Measurements from ENCODE around the gene FAM83G.

Gene FAM83G

GRCh38 chr17:18999394-18999793, 5.2 kb downstream of the FAM83G start:
- no peak overlapping the region for H3K18ac ChIP-seq (ENCODE audit: low read depth in 1 of 2, low read length in 2 of 2)
- no peak overlapping the region for H3K14ac ChIP-seq (ENCODE audit: low read length in 2 of 2)
- no peak overlapping the region for H3K4ac ChIP-seq (ENCODE audit: low read depth in 1 of 2, low read length in 2 of 2)
- no peak overlapping the region for H2BK12ac ChIP-seq (ENCODE audit: low read length in 2 of 2)
- H3K27ac ChIP-seq (ENCODE audit: low read length, poor library complexity, severe bottlenecking), result no peak overlapping the region
- no peak overlapping the region for H2AK5ac ChIP-seq (ENCODE audit: low read length, severe bottlenecking)
- peaks cover 11 to 43% of the 10 kb centered on the region in 2 experiments for H3K36me3 ChIP-seq (ENCODE audit: control insufficient read depth in 1 of 2, insufficient read depth in 2 of 2, low read depth in 1 of 2, low read length in 2 of 2)
- H2BK120ac ChIP-seq (ENCODE audit: low read depth, low read length), result no peak overlapping the region
- peaks cover 44% of the 10 kb centered on the region for H3K4me1 ChIP-seq (ENCODE audit: control insufficient read depth, insufficient read depth, low read depth, low read length)
- H3K9me3 ChIP-seq (ENCODE audit: control insufficient read depth, low read length), result peaks cover 6% of the 10 kb centered on the region
- H3K9ac ChIP-seq (ENCODE audit: low read length), result no peak overlapping the region
- H2BK5ac ChIP-seq (ENCODE audit: low read depth, low read length, poor library complexity, severe bottlenecking), result no peak overlapping the region
- H2AFZ ChIP-seq (ENCODE audit: low read depth, low read length), result no peak overlapping the region
- H3K27me3 ChIP-seq (ENCODE audit: control insufficient read depth in 1 of 2, insufficient read depth in 1 of 2, low read length in 2 of 2), result no peaks in the 10 kb centered on the region
- H3K4me2 ChIP-seq (ENCODE audit: low read length, poor library complexity, severe bottlenecking), result no peak overlapping the region
- H3K79me1 ChIP-seq (replicated peaks; ENCODE audit: low read length, poor library complexity, severe bottlenecking), result peaks cover 46% of the 10 kb centered on the region
- peak overlapping the region; percentile 23 for H2BK15ac ChIP-seq (ENCODE audit: low read depth, poor library complexity, severe bottlenecking)
- H3K4me3 ChIP-seq (ENCODE audit: insufficient read depth in 1 of 2, low read depth in 1 of 2, low read length in 2 of 2), result no peak overlapping the region
- no peak overlapping the region for H4K91ac ChIP-seq (ENCODE audit: low read length)
- no peak overlapping the region for H3K23ac ChIP-seq (ENCODE audit: low read length in 2 of 2)
- no peak overlapping the region for H4K8ac ChIP-seq (ENCODE audit: low read length)
- 98% methylated on average over 8 of the region's 8 CpGs for whole genome bisulfite sequencing
- no peak for DNase-seq

GRCh38 chr17:18997650-18998196, 6.8 kb downstream of the FAM83G start:
- H2BK5ac ChIP-seq (ENCODE audit: low read depth, low read length, poor library complexity, severe bottlenecking), result no peak overlapping the region
- H3K27me3 ChIP-seq (ENCODE audit: control insufficient read depth in 1 of 2, insufficient read depth in 1 of 2, low read length in 2 of 2), result no peaks in the 10 kb centered on the region
- no peak overlapping the region for H3K14ac ChIP-seq (ENCODE audit: low read length in 2 of 2)

GRCh38 chr17:18996458-18996857, 8.1 kb downstream of the FAM83G start:
- Histone ChIP-seq H3K4me3 (ENCODE audit: insufficient read depth in 1 of 2, low read depth in 1 of 2, low read length in 2 of 2) (no peak overlapping the region), H3K27ac (ENCODE audit: low read length, poor library complexity, severe bottlenecking) (no peak overlapping the region), H3K4ac (ENCODE audit: low read depth in 1 of 2, low read length in 2 of 2) (no peak overlapping the region), H3K9ac (ENCODE audit: low read length) (no peak overlapping the region), H2BK5ac (ENCODE audit: low read depth, low read length, poor library complexity, severe bottlenecking) (no peak overlapping the region), H3K36me3 (ENCODE audit: control insufficient read depth in 1 of 2, insufficient read depth in 2 of 2, low read depth in 1 of 2, low read length in 2 of 2) (peaks cover 8 to 52% of the 10 kb centered on the region in 2 experiments), H3K14ac (ENCODE audit: low read length in 2 of 2) (no peak overlapping the region), H4K8ac (ENCODE audit: low read length) (no peak overlapping the region), H2AK5ac (ENCODE audit: low read length, severe bottlenecking) (no peak overlapping the region), H3K27me3 (ENCODE audit: control insufficient read depth in 1 of 2, insufficient read depth in 1 of 2, low read length in 2 of 2) (no peaks in the 10 kb centered on the region), H3K18ac (ENCODE audit: low read depth in 1 of 2, low read length in 2 of 2) (no peak overlapping the region), H2BK120ac (ENCODE audit: low read depth, low read length) (no peak overlapping the region), H2BK15ac (ENCODE audit: low read depth, poor library complexity, severe bottlenecking) (no peak overlapping the region), H2BK12ac (ENCODE audit: low read length in 2 of 2) (no peak overlapping the region), H4K91ac (ENCODE audit: low read length) (no peak overlapping the region), H3K79me1 (replicated peaks; ENCODE audit: low read length, poor library complexity, severe bottlenecking) (peaks cover 45% of the 10 kb centered on the region), H3K4me2 (ENCODE audit: low read length, poor library complexity, severe bottlenecking) (no peak overlapping the region), H2AFZ (ENCODE audit: low read depth, low read length) (no peak overlapping the region), H3K9me3 (ENCODE audit: control insufficient read depth, low read length) (peaks cover 6% of the 10 kb centered on the region), H3K23ac (ENCODE audit: low read length in 2 of 2) (no peak overlapping the region), H3K4me1 (ENCODE audit: control insufficient read depth, insufficient read depth, low read depth, low read length) (peaks cover 21% of the 10 kb centered on the region)
- 84% methylated on average over 2 of the region's 2 CpGs for WGBS
- no peak for DNase-seq

More at GRCh38 chr17:18997650-18998196, 6.8 kb downstream of the FAM83G start:
- Histone ChIP-seq H2BK120ac (ENCODE audit: low read depth, low read length) (no peak overlapping the region), H3K9ac (ENCODE audit: low read length) (no peak overlapping the region), H3K18ac (ENCODE audit: low read depth in 1 of 2, low read length in 2 of 2) (no peak overlapping the region), H3K4me2 (ENCODE audit: low read length, poor library complexity, severe bottlenecking) (no peak overlapping the region), H3K23ac (ENCODE audit: low read length in 2 of 2) (no peak overlapping the region), H2BK12ac (ENCODE audit: low read length in 2 of 2) (no peak overlapping the region), H2AK5ac (ENCODE audit: low read length, severe bottlenecking) (no peak overlapping the region), H3K4me3 (ENCODE audit: insufficient read depth in 1 of 2, low read depth in 1 of 2, low read length in 2 of 2) (no peak overlapping the region), H2BK15ac (ENCODE audit: low read depth, poor library complexity, severe bottlenecking) (no peak overlapping the region), H3K4me1 (ENCODE audit: control insufficient read depth, insufficient read depth, low read depth, low read length) (peaks cover 32% of the 10 kb centered on the region), H4K91ac (ENCODE audit: low read length) (no peak overlapping the region), H4K8ac (ENCODE audit: low read length) (no peak overlapping the region), H2AFZ (ENCODE audit: low read depth, low read length) (no peak overlapping the region), H3K36me3 (ENCODE audit: control insufficient read depth in 1 of 2, insufficient read depth in 2 of 2, low read depth in 1 of 2, low read length in 2 of 2) (peaks cover 11 to 51% of the 10 kb centered on the region in 2 experiments), H3K4ac (ENCODE audit: low read depth in 1 of 2, low read length in 2 of 2) (no peak overlapping the region), H3K9me3 (ENCODE audit: control insufficient read depth, low read length) (peaks cover 6% of the 10 kb centered on the region), H3K27ac (ENCODE audit: low read length, poor library complexity, severe bottlenecking) (no peak overlapping the region), H3K79me1 (replicated peaks; ENCODE audit: low read length, poor library complexity, severe bottlenecking) (peaks cover 48% of the 10 kb centered on the region)
- DNase-seq, result no peak
- 86% methylated on average over 6 of the region's 6 CpGs for WGBS

GRCh38 chr17:18995220-18995619, 9.3 kb downstream of the FAM83G start:
- no peak overlapping the region for H2BK12ac ChIP-seq (ENCODE audit: low read length in 2 of 2)
- DNase-seq, result no peak
- H3K27ac ChIP-seq (ENCODE audit: low read length, poor library complexity, severe bottlenecking), result no peak overlapping the region
- H3K79me1 ChIP-seq (replicated peaks; ENCODE audit: low read length, poor library complexity, severe bottlenecking), result peaks cover 53% of the 10 kb centered on the region
- H3K36me3 ChIP-seq (ENCODE audit: control insufficient read depth in 1 of 2, insufficient read depth in 2 of 2, low read depth in 1 of 2, low read length in 2 of 2), result peaks cover 8 to 50% of the 10 kb centered on the region in 2 experiments
- no peaks in the 10 kb centered on the region for H3K27me3 ChIP-seq (ENCODE audit: control insufficient read depth in 1 of 2, insufficient read depth in 1 of 2, low read length in 2 of 2)
- no peak overlapping the region for H3K23ac ChIP-seq (ENCODE audit: low read length in 2 of 2)
- H3K14ac ChIP-seq (ENCODE audit: low read length in 2 of 2), result no peak overlapping the region
- peaks cover 12% of the 10 kb centered on the region for H3K4me1 ChIP-seq (ENCODE audit: control insufficient read depth, insufficient read depth, low read depth, low read length)
- no peak overlapping the region for H2BK5ac ChIP-seq (ENCODE audit: low read depth, low read length, poor library complexity, severe bottlenecking)
- 100% methylated on average over 1 of the region's 3 CpGs for WGBS
- H4K91ac ChIP-seq (ENCODE audit: low read length), result no peak overlapping the region
- no peak overlapping the region for H3K4me3 ChIP-seq (ENCODE audit: insufficient read depth in 1 of 2, low read depth in 1 of 2, low read length in 2 of 2)
- no peak overlapping the region for H2BK15ac ChIP-seq (ENCODE audit: low read depth, poor library complexity, severe bottlenecking)
- no peak overlapping the region for H4K8ac ChIP-seq (ENCODE audit: low read length)
- no peak overlapping the region for H3K18ac ChIP-seq (ENCODE audit: low read depth in 1 of 2, low read length in 2 of 2)
- H2AFZ ChIP-seq (ENCODE audit: low read depth, low read length), result no peak overlapping the region
- peaks cover 6% of the 10 kb centered on the region for H3K9me3 ChIP-seq (ENCODE audit: control insufficient read depth, low read length)
- H3K4me2 ChIP-seq (ENCODE audit: low read length, poor library complexity, severe bottlenecking), result no peak overlapping the region
- H2AK5ac ChIP-seq (ENCODE audit: low read length, severe bottlenecking), result no peak overlapping the region
- H3K4ac ChIP-seq (ENCODE audit: low read depth in 1 of 2, low read length in 2 of 2), result no peak overlapping the region
- H2BK120ac ChIP-seq (ENCODE audit: low read depth, low read length), result no peak overlapping the region
- H3K9ac ChIP-seq (ENCODE audit: low read length), result no peak overlapping the region
